Measurements from ENCODE around the gene CSNK1G1.
"Not testable (repeated sequence)": the region's sequence is repeated elsewhere in the genome, so short reads cannot be mapped to it uniquely, and the experiment has no call there.

Gene CSNK1G1

GRCh38 chr15:64133623-64134344 is 222.2 kb downstream of the CSNK1G1 start:
- no peak for DNase-seq (ENCODE audit: low spot score)

GRCh38 chr15:64132217-64132616 is 223.8 kb downstream of the CSNK1G1 start:
- no peak for DNase-seq (ENCODE audit: low spot score)

GRCh38 chr15:64131547-64131946 is 224.4 kb downstream of the CSNK1G1 start:
- DNase-seq (ENCODE audit: low spot score): no peak

GRCh38 chr15:64130159-64130558 is 225.8 kb downstream of the CSNK1G1 start:
- no peak for DNase-seq (ENCODE audit: low spot score)

- DNase-seq (ENCODE audit: low spot score): no peak
These were observed 228.3 kb downstream of the CSNK1G1 start for GRCh38 chr15:64127521-64128270.

GRCh38 chr15:64125978-64126377 is 230.0 kb downstream of the CSNK1G1 start:
- no peak for DNase-seq (ENCODE audit: low spot score)

GRCh38 chr15:64122936-64123351 is 233.0 kb downstream of the CSNK1G1 start:
- no peak for DNase-seq (ENCODE audit: low spot score)

GRCh38 chr15:64122444-64122843 is 233.5 kb downstream of the CSNK1G1 start:
- no peak for DNase-seq (ENCODE audit: low spot score)

- DNase-seq (ENCODE audit: low spot score): no peak
These were observed 234.4 kb downstream of the CSNK1G1 start for GRCh38 chr15:64121614-64122013.

GRCh38 chr15:64120322-64120721 is 235.7 kb downstream of the CSNK1G1 start:
- DNase-seq (ENCODE audit: low spot score): not testable (repeated sequence)

GRCh38 chr15:64117759-64118487 is 238.1 kb downstream of the CSNK1G1 start:
- no peak for DNase-seq (ENCODE audit: low spot score)
